ENCODE results near the gene ATP10D.

- TF ChIP-seq CTCF (conservative IDR thresholded peaks at IDR 0.05; ENCODE audit: low read length), result no peak
- TF ChIP-seq EZH2phosphoT487 (IDR thresholded peaks at IDR 0.05; ENCODE audit: borderline replicate concordance, low read depth, low read length), result no peak
Observed at GRCh38 chr4:47485768-47486167, 693 bp downstream of the ATP10D start.
